DND-41 (cell line): ENCODE results near the gene CHST12.

Experiments used
- ATAC-seq: fragments of 200-7000 bp; cut with Tn5 transposase; 3 replicates; pipeline ENCODE4 v1.9.1; 2021; ENCODE audit warnings: low read depth; ENCODE audit not compliant: insufficient read depth
- DNase-seq: peaks from one replicate; pipeline ENCODE4 v3.0.0-alpha.2; 2020
- H2AFZ ChIP-seq: 2 replicates; pipeline ENCODE4 v1.6.0; 2012; ENCODE audit warnings: low read depth, low read length
- H3K27ac ChIP-seq: 2 replicates; pipeline ENCODE4 v1.5.1; 2012; ENCODE audit warnings: low read length, inconsistent platforms
- H3K27me3 ChIP-seq: fragments of 200-600 bp; sonication (generic); 2 replicates; pipeline ENCODE4 v1.6.0; 2012; ENCODE audit warnings: low read length, mild to moderate bottlenecking, inconsistent platforms; ENCODE audit not compliant: insufficient read depth, poor library complexity
- H3K36me3 ChIP-seq: 2 replicates; pipeline ENCODE4 v1.5.1; 2012; ENCODE audit warnings: low read length, inconsistent platforms; ENCODE audit not compliant: insufficient read depth
- H3K4me1 ChIP-seq: 2 replicates; pipeline ENCODE4 v1.5.1; 2012; ENCODE audit warnings: mild to moderate bottlenecking, low read length; ENCODE audit not compliant: insufficient read depth
- H3K4me2 ChIP-seq: 2 replicates; pipeline ENCODE4 v1.6.0; 2012; ENCODE audit warnings: mild to moderate bottlenecking, moderate library complexity, low read length, inconsistent platforms; ENCODE audit not compliant: insufficient read depth
- H3K4me3 ChIP-seq, 2 experiments: fragments of 200-600 bp in 1 of 2; shearing (Covaris generic) in 1 of 2; 2 replicates each; pipeline ENCODE4 v1.5.1; 2012 to 2016; ENCODE audit warnings: inconsistent platforms in 2 of 2, low read length in 2 of 2, mild to moderate bottlenecking in 2 of 2, low read depth in 1 of 2, moderate library complexity in 1 of 2
- H3K79me2 ChIP-seq: 2 replicates; pipeline ENCODE4 v1.6.0; 2012; ENCODE audit warnings: low read length, inconsistent platforms; ENCODE audit not compliant: insufficient read depth
- H3K9ac ChIP-seq: 2 replicates; pipeline ENCODE4 v1.6.0; 2012; ENCODE audit warnings: low read depth, mild to moderate bottlenecking, inconsistent platforms, low read length, moderate library complexity
- H3K9me3 ChIP-seq: 2 replicates; pipeline ENCODE4 v1.5.1; 2012; ENCODE audit warnings: low read length, moderate library complexity, mild to moderate bottlenecking, inconsistent platforms; ENCODE audit not compliant: insufficient read depth, severe bottlenecking
- H4K20me1 ChIP-seq: 2 replicates; pipeline ENCODE4 v1.6.0; 2012; ENCODE audit warnings: low read length; ENCODE audit not compliant: insufficient read depth
- EZH2 ChIP-seq: IDR thresholded peaks from 3 replicates; pipeline ENCODE4 v1.6.1; 2012; ENCODE audit warnings: borderline replicate concordance, low read depth, mild to moderate bottlenecking, moderate library complexity, low read length, inconsistent platforms; ENCODE audit not compliant: severe bottlenecking
- TF ChIP-seq, protein P1 (sequence below): IDR thresholded peaks from 2 replicates; pipeline ENCODE4 v1.5.1; 2012; ENCODE audit warnings: borderline replicate concordance, low read length, moderate library complexity, mild to moderate bottlenecking; ENCODE audit not compliant: poor library complexity, severe bottlenecking; ENCODE audit errors: extremely low read depth

The CHST12 gene

DNA sequence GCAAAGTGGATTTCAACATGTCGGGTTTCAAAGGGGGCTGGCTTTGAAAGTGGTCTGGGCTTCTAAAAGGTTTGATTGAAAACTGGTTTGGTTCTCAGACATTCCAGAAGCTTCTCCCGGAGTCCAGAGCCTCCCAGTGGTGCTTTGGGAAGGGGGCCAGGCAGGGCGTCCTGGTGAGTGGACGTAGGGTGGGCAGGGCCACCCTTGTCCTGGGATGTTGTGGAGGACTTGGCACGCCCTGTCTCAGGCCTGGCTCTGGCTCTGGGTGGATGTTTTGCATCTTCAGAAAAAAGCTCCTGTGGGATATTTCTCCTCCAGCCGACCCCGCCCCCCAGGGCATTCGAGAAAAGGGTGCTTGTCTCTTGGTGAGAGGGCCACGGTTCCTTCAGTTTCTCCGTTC, 41.6 kb downstream of the CHST12 start:
- DNase-seq (no peak), ATAC-seq (no peak)
- TF ChIP-seq, protein P1, sequence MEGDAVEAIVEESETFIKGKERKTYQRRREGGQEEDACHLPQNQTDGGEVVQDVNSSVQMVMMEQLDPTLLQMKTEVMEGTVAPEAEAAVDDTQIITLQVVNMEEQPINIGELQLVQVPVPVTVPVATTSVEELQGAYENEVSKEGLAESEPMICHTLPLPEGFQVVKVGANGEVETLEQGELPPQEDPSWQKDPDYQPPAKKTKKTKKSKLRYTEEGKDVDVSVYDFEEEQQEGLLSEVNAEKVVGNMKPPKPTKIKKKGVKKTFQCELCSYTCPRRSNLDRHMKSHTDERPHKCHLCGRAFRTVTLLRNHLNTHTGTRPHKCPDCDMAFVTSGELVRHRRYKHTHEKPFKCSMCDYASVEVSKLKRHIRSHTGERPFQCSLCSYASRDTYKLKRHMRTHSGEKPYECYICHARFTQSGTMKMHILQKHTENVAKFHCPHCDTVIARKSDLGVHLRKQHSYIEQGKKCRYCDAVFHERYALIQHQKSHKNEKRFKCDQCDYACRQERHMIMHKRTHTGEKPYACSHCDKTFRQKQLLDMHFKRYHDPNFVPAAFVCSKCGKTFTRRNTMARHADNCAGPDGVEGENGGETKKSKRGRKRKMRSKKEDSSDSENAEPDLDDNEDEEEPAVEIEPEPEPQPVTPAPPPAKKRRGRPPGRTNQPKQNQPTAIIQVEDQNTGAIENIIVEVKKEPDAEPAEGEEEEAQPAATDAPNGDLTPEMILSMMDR = no peak
- no peak for TF ChIP-seq EZH2
- no peak overlapping the region for H3K27ac ChIP-seq
- no peak overlapping the region for H3K9ac ChIP-seq
- no peaks in the 10 kb centered on the region; the same call in 1 of the 2 replicates for H4K20me1 ChIP-seq
- H3K79me2 ChIP-seq = no peaks in the 10 kb centered on the region
- H3K27me3 ChIP-seq = no peaks in the 10 kb centered on the region
- no peaks in the 10 kb centered on the region for H3K36me3 ChIP-seq
- H3K4me2 ChIP-seq = no peak overlapping the region
- no peak overlapping the region for H3K4me3 ChIP-seq
- H3K9me3 ChIP-seq = no peaks in the 10 kb centered on the region
- H3K4me1 ChIP-seq = no peaks in the 10 kb centered on the region
- no peak overlapping the region for H2AFZ ChIP-seq

- Histone ChIP-seq H3K4me1 (no peaks in the 10 kb centered on the region), H3K27ac (no peak overlapping the region), H2AFZ (no peak overlapping the region), H3K9me3 (no peaks in the 10 kb centered on the region), H3K9ac (no peak overlapping the region), H3K4me2 (no peak overlapping the region), H4K20me1 (no peaks in the 10 kb centered on the region), H3K36me3 (no peaks in the 10 kb centered on the region), H3K4me3 (no peak overlapping the region), H3K79me2 (no peaks in the 10 kb centered on the region), H3K27me3 (no peaks in the 10 kb centered on the region)
- ATAC-seq (no peak), DNase-seq (no peak)
- no peak for TF ChIP-seq EZH2
- TF ChIP-seq, protein P1 = no peak
These were observed 42.6 kb downstream of the CHST12 start for GRCh38 chr7:2445898-2446555.

- Histone ChIP-seq H3K9ac (no peak overlapping the region), H3K36me3 (no peaks in the 10 kb centered on the region), H4K20me1 (no peaks in the 10 kb centered on the region), H3K27me3 (no peaks in the 10 kb centered on the region), H3K27ac (no peak overlapping the region), H3K4me1 (peaks cover 4% of the 10 kb centered on the region; the same call in 1 of the 2 replicates), H3K4me2 (no peak overlapping the region), H3K4me3 (no peak overlapping the region), H3K9me3 (no peaks in the 10 kb centered on the region), H2AFZ (no peak overlapping the region), H3K79me2 (no peaks in the 10 kb centered on the region)
- ATAC-seq (no peak), DNase-seq (no peak)
- no peak for TF ChIP-seq EZH2
- TF ChIP-seq, protein P1 = no peak
These were observed 43.3 kb downstream of the CHST12 start for GRCh38 chr7:2446676-2447075.
